GM23338 (cell line): Measurements from ENCODE around the gene RAB11FIP4. TPM values are rescaled to one million over a fixed set of nuclear protein-coding genes. Genes with fewer than 3 reads are reported as not detected.

Experiments used
- ATAC-seq: fragments of 200-7000 bp; cut with Tn5 transposase; 3 replicates; pipeline ENCODE4 v1.9.1; 2020
- DNase-seq: peaks from one replicate; pipeline ENCODE4 v3.0.0-alpha.2; 2015; ENCODE audit warnings: low spot score
- H2AFZ ChIP-seq: fragments of 200-600 bp; sonication (generic); 2 replicates; pipeline ENCODE4 v1.8.0; 2016; ENCODE audit warnings: antibody characterized with exemption, mild to moderate bottlenecking, moderate library complexity
- H3F3A ChIP-seq: fragments of 200-600 bp; sonication (generic); replicated peaks from 2 replicates; pipeline ENCODE4 v1.8.0; 2017; ENCODE audit warnings: antibody characterized with exemption, mixed run types, low read depth
- H3K27ac ChIP-seq: fragments of 200-600 bp; sonication (generic); 2 replicates; pipeline ENCODE4 v1.6.1; 2016; ENCODE audit warnings: low read depth
- H3K27me3 ChIP-seq: fragments of 200-600 bp; sonication (generic); 2 replicates; pipeline ENCODE4 v1.8.0; 2016; ENCODE audit warnings: mild to moderate bottlenecking, mixed run types, moderate library complexity; ENCODE audit not compliant: insufficient read depth
- H3K36me3 ChIP-seq: fragments of 200-600 bp; sonication (generic); 2 replicates; pipeline ENCODE4 v1.8.0; 2016; ENCODE audit warnings: mild to moderate bottlenecking; ENCODE audit not compliant: insufficient read depth
- H3K4me1 ChIP-seq: fragments of 200-600 bp; sonication (generic); 2 replicates; pipeline ENCODE4 v1.8.0; 2016; ENCODE audit warnings: mild to moderate bottlenecking, moderate library complexity; ENCODE audit not compliant: insufficient read depth
- H3K4me2 ChIP-seq: fragments of 200-600 bp; sonication (generic); 2 replicates; pipeline ENCODE4 v1.7.1; 2017; ENCODE audit warnings: mixed run types
- H3K4me3 ChIP-seq: fragments of 200-600 bp; sonication (generic); 2 replicates; pipeline ENCODE4 v1.6.1; 2016; ENCODE audit warnings: mixed run types
- H3K79me2 ChIP-seq: fragments of 200-600 bp; sonication (generic); replicated peaks from 2 replicates; pipeline ENCODE4 v1.8.0; 2017; ENCODE audit warnings: mild to moderate bottlenecking; ENCODE audit not compliant: insufficient read depth
- H3K9me2 ChIP-seq: fragments of 200-600 bp; sonication (generic); 2 replicates; pipeline ENCODE4 v1.8.0; 2017; ENCODE audit not compliant: insufficient read depth
- H4K20me1 ChIP-seq: fragments of 200-600 bp; sonication (generic); replicated peaks from 2 replicates; pipeline ENCODE4 v1.8.0; 2017; ENCODE audit warnings: mild to moderate bottlenecking; ENCODE audit not compliant: insufficient read depth
- H3K27ac Mint-ChIP-seq: 2 replicates; pipeline ENCODE4 v1.8.0; 2020; ENCODE audit warnings: inconsistent platforms, mild to moderate bottlenecking, moderate library complexity, mixed read lengths
- H3K27me3 Mint-ChIP-seq: 3 replicates; pipeline ENCODE4 v1.8.0; 2022; ENCODE audit warnings: low read depth, mild to moderate bottlenecking, moderate library complexity, mixed read lengths, inconsistent platforms; ENCODE audit not compliant: insufficient read depth, poor library complexity
- H3K36me3 Mint-ChIP-seq: 3 replicates; pipeline ENCODE4 v1.8.0; 2021; ENCODE audit warnings: low read depth, mild to moderate bottlenecking, inconsistent platforms, moderate library complexity, mixed read lengths
- H3K4me1 Mint-ChIP-seq: 3 replicates; pipeline ENCODE4 v1.8.0; 2020; ENCODE audit warnings: mild to moderate bottlenecking, inconsistent platforms, mixed read lengths
- H3K4me3 Mint-ChIP-seq: 3 replicates; pipeline ENCODE4 v1.8.0; 2021; ENCODE audit warnings: moderate library complexity, mild to moderate bottlenecking, inconsistent platforms, mixed read lengths
- H3K9me3 Mint-ChIP-seq: 3 replicates; pipeline ENCODE4 v1.8.0; 2020; ENCODE audit warnings: moderate library complexity, mild to moderate bottlenecking, inconsistent platforms, mixed read lengths
- CREB1 ChIP-seq: fragments of 250-450 bp; sonication (Bioruptor Pico); IDR thresholded peaks from 2 replicates; pipeline ENCODE4 v1.5.0; 2020; ENCODE audit warnings: low read depth, mild to moderate bottlenecking, moderate library complexity
- CTCF ChIP-seq, 2 experiments: fragments of 200-600 bp in 1 of 2; sonication (generic) in 1 of 2; conservative IDR thresholded peaks; 2 replicates each; pipeline versions ENCODE4 v1.5.1 to v1.6.1; 2016 to 2017; ENCODE audit warnings: antibody characterized with exemption in 2 of 2, low read depth in 2 of 2, mild to moderate bottlenecking in 2 of 2, moderate library complexity in 1 of 2
- EZH2phosphoT487 ChIP-seq: fragments of 200-600 bp; sonication (generic); IDR thresholded peaks from one replicate; pipeline ENCODE4 v1.8.1; 2018; ENCODE audit warnings: antibody characterized with exemption; ENCODE audit not compliant: unreplicated experiment
- NANOG ChIP-seq: IDR thresholded peaks from 2 replicates; pipeline ENCODE4 v1.6.1; 2016; ENCODE audit warnings: antibody characterized with exemption, borderline replicate concordance
- ZNF331 ChIP-seq: fragments of 250-450 bp; sonication (Bioruptor Pico); IDR thresholded peaks from 2 replicates; pipeline ENCODE4 v1.5.0; 2020; ENCODE audit warnings: low read depth, mild to moderate bottlenecking, moderate library complexity
- ZNF462 ChIP-seq: fragments of 250-450 bp; sonication (Bioruptor Pico); IDR thresholded peaks from 2 replicates; pipeline ENCODE4 v1.5.0; 2020; ENCODE audit warnings: mild to moderate bottlenecking, moderate library complexity
- polyA plus RNA-seq: library from polyadenylated mRNA; unstranded; fragments of >200 nt; fragmentation: Nextera tagmentation; extraction: Ambion mirVana; gene quantifications from 2 replicates; pipeline ENCODE4 v1.2.1, GENCODE V29; 2016
- total RNA-seq: library from RNA; depleted of rRNA; stranded (reverse); fragments of >200 nt; shearing (Covaris generic); gene quantifications from 2 replicates; pipeline ENCODE4 v1.2.3, GENCODE V29; 2014
- TF ChIP-seq, protein P1 (sequence below): IDR thresholded peaks from 2 replicates; pipeline ENCODE4 v1.6.1; 2016; ENCODE audit warnings: antibody characterized with exemption

Gene RAB11FIP4
- total and polyA plus RNA-seq, 2 experiments from 2014 or later = 26.0 to 65.6 TPM

GRCh38 chr17:31417051-31417792 is 25.7 kb downstream of the RAB11FIP4 start:
- no peaks in the 10 kb centered on the region for H3K27me3 ChIP-seq
- H3K4me2 ChIP-seq = no peak overlapping the region
- Mint-ChIP-seq H3K9me3 (no peaks in the 10 kb centered on the region), H3K4me1 (peaks cover 32% of the 10 kb centered on the region), H3K4me3 (no peak overlapping the region), H3K27ac (no peak overlapping the region), H3K36me3 (no peaks in the 10 kb centered on the region), H3K27me3 (peaks cover 19% of the 10 kb centered on the region)
- no peak for ATAC-seq
- no peak for DNase-seq
- no peak overlapping the region for H3K4me3 ChIP-seq
- no peak for TF ChIP-seq NANOG
- TF ChIP-seq CREB1 (CRISPR knock-in tag) = no peak
- TF ChIP-seq EZH2phosphoT487 = no peak
- TF ChIP-seq, protein P1, sequence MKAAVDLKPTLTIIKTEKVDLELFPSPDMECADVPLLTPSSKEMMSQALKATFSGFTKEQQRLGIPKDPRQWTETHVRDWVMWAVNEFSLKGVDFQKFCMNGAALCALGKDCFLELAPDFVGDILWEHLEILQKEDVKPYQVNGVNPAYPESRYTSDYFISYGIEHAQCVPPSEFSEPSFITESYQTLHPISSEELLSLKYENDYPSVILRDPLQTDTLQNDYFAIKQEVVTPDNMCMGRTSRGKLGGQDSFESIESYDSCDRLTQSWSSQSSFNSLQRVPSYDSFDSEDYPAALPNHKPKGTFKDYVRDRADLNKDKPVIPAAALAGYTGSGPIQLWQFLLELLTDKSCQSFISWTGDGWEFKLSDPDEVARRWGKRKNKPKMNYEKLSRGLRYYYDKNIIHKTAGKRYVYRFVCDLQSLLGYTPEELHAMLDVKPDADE = no peak
- TF ChIP-seq ZNF462 (CRISPR knock-in tag) = no peak
- no peak for TF ChIP-seq ZNF331
- no peak for TF ChIP-seq CTCF (conservative IDR thresholded peaks at IDR 0.05; ENCODE audit: low read depth in 2 of 2)
- H3K9me2 ChIP-seq = no peaks in the 10 kb centered on the region
- H3K27ac ChIP-seq = no peak overlapping the region
- H3K4me1 ChIP-seq = peaks cover 9% of the 10 kb centered on the region; the same call in 1 of the 2 replicates
- no peaks in the 10 kb centered on the region for H3F3A ChIP-seq
- H2AFZ ChIP-seq = no peak overlapping the region
- no peaks in the 10 kb centered on the region for H3K79me2 ChIP-seq
- H4K20me1 ChIP-seq = no peaks in the 10 kb centered on the region
- H3K36me3 ChIP-seq = no peaks in the 10 kb centered on the region
